Fibroblast of villous mesenchyme (primary cell): ENCODE results near the gene PTPRC. TPM values are rescaled to one million over a fixed set of nuclear protein-coding genes. Genes with fewer than 3 reads are reported as not detected.

ENCODE experiments used
- DNase-seq: peaks from one replicate; pipeline ENCODE4 v3.0.0-alpha.2; 2010; ENCODE audit warnings: low read depth
- H3K4me3 ChIP-seq: 2 replicates; pipeline ENCODE4 v1.5.1; 2011; ENCODE audit warnings: low read depth, mild to moderate bottlenecking, low read length
- CTCF ChIP-seq: IDR thresholded peaks from 2 replicates; pipeline ENCODE4 v1.5.1; 2012; ENCODE audit warnings: low read depth, mild to moderate bottlenecking, low read length; ENCODE audit not compliant: insufficient read depth
- total RNA-seq: library from RNA; depleted of rRNA; stranded (reverse); fragments of >200 nt; gene quantifications from 2 replicates; pipeline ENCODE4 v1.2.3, GENCODE V29; 2012

The PTPRC gene
- total RNA-seq, result 0.64 and 3.5 TPM in 2 replicates

GRCh38 chr1:198638894-198639635, at the start of gene PTPRC:
Gene PTPRC, plus strand, starts transcription at chr1:198639040. Its CDS starts 229 bp downstream, at chr1:198639269.
- no peak within 1 kb of the TSS for H3K4me3 ChIP-seq
- no peak for TF ChIP-seq CTCF
- DNase-seq, result no peak

- H3K4me3 ChIP-seq, result no peak overlapping the region
- TF ChIP-seq CTCF, result no peak
- DNase-seq, result no peak
Observed at GRCh38 chr1:198590454-198590853, 48.4 kb upstream of the PTPRC start.

GRCh38 chr1:198595765-198596164, 43.1 kb upstream of the PTPRC start:
- H3K4me3 ChIP-seq, result no peak overlapping the region
- no peak for DNase-seq
- TF ChIP-seq CTCF, result no peak

GRCh38 chr1:198597690-198598430, 41.0 kb upstream of the PTPRC start:
- H3K4me3 ChIP-seq, result no peak overlapping the region
- no peak for TF ChIP-seq CTCF
- DNase-seq, result no peak

GRCh38 chr1:198598796-198599321, 40.0 kb upstream of the PTPRC start:
- no peak overlapping the region for H3K4me3 ChIP-seq
- peak; percentile 71 for DNase-seq
- no peak for TF ChIP-seq CTCF

GRCh38 chr1:198599749-198600148, 39.1 kb upstream of the PTPRC start:
- TF ChIP-seq CTCF, result no peak
- no peak for DNase-seq
- H3K4me3 ChIP-seq, result no peak overlapping the region
